Lower leg skin (tissue), 3 donors: ENCODE results near the gene ECM2.

Experiments
- CTCF ChIP-seq, 3 donors: fragments of 450-650 bp; IDR thresholded peaks; one replicate each; pipeline ENCODE4 v1.5.1; 2016; ENCODE audit warnings: antibody characterized with exemption in 3 of 3, mild to moderate bottlenecking in 3 of 3, moderate library complexity in 2 of 3
- POLR2A ChIP-seq, 2 donors: fragments of 450-650 bp; IDR thresholded peaks; one replicate each; pipeline ENCODE4 v1.6.1; 2016 to 2017; ENCODE audit warnings: antibody characterized with exemption in 2 of 2, mild to moderate bottlenecking in 1 of 2, moderate library complexity in 1 of 2

GRCh38 chr9:92545002-92545510 lies 9.3 kb upstream of the ECM2 start:
- no peak for TF ChIP-seq POLR2A (IDR thresholded peaks at IDR 0.05)
- no peak for TF ChIP-seq CTCF (IDR thresholded peaks at IDR 0.05)
